ENCODE measurements around the gene SLC9A7. TPM values are rescaled to one million over a fixed set of nuclear protein-coding genes. Genes with fewer than 3 reads are reported as not detected.
A peak's percentile ranks its signal among the peaks of the same experiment; 100 is the strongest.

Gene SLC9A7
- total and polyA plus RNA-seq, 2 of the 13 experiments (the other 11 are each of a cell fraction or from before 2014, with no cell fraction given) = 5.8 to 7.2 TPM

DNA sequence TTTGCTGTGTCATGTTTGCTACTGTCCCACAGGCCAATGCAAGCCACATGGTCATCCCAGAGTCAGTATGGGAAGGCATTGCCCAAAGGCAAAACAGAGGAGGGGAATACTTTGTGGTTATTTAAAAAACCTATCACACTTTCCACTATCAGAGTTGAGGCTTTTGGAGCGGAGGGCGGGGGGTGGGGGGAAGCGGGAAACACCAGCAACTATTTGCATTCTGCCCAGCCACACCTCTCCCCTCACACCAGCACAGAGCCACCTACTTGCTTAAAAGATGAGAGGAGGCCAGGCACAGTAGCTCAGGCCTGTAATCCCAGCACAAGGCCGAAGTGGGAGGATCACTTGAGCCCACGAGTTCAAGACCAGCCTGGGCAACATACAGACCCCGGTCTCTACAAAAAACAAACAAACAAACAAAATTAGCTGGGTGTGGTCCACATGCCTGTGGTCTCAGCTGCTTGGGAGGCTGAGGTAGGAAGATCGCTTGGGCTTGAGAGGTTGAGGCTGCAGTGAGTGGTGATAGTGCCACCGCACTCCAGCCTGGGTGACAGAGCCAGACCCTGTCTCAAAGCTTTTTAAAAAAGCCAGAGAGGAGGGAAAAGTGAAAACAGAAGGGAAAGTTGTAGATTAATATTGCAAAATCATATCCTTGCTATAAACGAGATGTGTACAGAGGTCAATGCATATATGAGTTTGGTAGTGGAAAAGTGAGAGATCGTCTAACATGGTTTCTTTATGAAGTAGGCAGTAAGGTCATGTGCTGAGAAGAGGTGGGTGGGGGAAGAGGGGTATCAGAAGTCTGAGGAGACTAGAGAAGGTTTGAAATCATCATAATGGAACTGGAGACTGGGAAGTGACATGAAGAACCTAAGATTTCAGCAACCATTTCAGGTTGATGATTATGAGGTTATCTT is 187.2 kb downstream of the SLC9A7 start:
- BruUV-seq (replicated peaks) = no TSS peak
- H3K27ac ChIP-seq (ENCODE audit: extremely low read length, insufficient read depth, low read length) = no peak overlapping the region

More for the DNA sequence above, 187.2 kb downstream of the SLC9A7 start:
- peaks cover 12% of the 10 kb centered on the region for H3K79me2 ChIP-seq (ENCODE audit: insufficient read depth, low read length)
- H3K27me3 ChIP-seq (ENCODE audit: control insufficient read depth in 1 of 2, insufficient read depth in 2 of 2, low read length in 2 of 2) = no peaks in the 10 kb centered on the region
- no peaks in the 10 kb centered on the region for H3K36me3 ChIP-seq (replicated peaks in 1 of 2; ENCODE audit: control insufficient read depth in 1 of 2, insufficient read depth in 2 of 2, low read length in 2 of 2)
- ChIA-PET CTCF (ENCODE audit: low intra/inter-chr PET ratio, low total read pairs) (interaction anchor here (1.0 kb wide), 1 partner anchor 17 kb away, joined by 3 read pairs; no protein-coding TSS in a partner anchor), POLR2A (no interaction called here)
- WGBS (ENCODE audit: low lambda C conversion rate) = 36% methylated on average over 7 of the region's 10 CpGs
- H3K4me1 ChIP-seq (ENCODE audit: insufficient read depth, low read length) = peaks cover 31% of the 10 kb centered on the region
- H4K20me1 ChIP-seq (ENCODE audit: insufficient read depth, low read length) = no peaks in the 10 kb centered on the region
- H3K9ac ChIP-seq (ENCODE audit: insufficient read depth, low read depth, low read length) = no peak overlapping the region
- TF ChIP-seq, protein P1, sequence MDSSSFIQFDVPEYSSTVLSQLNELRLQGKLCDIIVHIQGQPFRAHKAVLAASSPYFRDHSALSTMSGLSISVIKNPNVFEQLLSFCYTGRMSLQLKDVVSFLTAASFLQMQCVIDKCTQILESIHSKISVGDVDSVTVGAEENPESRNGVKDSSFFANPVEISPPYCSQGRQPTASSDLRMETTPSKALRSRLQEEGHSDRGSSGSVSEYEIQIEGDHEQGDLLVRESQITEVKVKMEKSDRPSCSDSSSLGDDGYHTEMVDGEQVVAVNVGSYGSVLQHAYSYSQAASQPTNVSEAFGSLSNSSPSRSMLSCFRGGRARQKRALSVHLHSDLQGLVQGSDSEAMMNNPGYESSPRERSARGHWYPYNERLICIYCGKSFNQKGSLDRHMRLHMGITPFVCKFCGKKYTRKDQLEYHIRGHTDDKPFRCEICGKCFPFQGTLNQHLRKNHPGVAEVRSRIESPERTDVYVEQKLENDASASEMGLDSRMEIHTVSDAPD (CRISPR knock-in tag; IDR thresholded peaks at IDR 0.05) = no peak
- TF ChIP-seq, protein P2, sequence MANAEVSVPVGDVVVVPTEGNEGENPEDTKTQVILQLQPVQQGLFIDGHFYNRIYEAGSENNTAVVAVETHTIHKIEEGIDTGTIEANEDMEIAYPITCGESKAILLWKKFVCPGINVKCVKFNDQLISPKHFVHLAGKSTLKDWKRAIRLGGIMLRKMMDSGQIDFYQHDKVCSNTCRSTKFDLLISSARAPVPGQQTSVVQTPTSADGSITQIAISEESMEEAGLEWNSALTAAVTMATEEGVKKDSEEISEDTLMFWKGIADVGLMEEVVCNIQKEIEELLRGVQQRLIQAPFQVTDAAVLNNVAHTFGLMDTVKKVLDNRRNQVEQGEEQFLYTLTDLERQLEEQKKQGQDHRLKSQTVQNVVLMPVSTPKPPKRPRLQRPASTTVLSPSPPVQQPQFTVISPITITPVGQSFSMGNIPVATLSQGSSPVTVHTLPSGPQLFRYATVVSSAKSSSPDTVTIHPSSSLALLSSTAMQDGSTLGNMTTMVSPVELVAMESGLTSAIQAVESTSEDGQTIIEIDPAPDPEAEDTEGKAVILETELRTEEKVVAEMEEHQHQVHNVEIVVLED (CRISPR knock-in tag; IDR thresholded peaks at IDR 0.05; ENCODE audit: borderline replicate concordance) = no peak
- TF ChIP-seq ATF7-NPFF (CRISPR knock-in tag; IDR thresholded peaks at IDR 0.05; ENCODE audit: low read depth) (no peak), RCOR2 (CRISPR knock-in tag; IDR thresholded peaks at IDR 0.05) (no peak)
- DNase-seq (ENCODE audit: low spot score) (peak; percentile 25), FAIRE-seq (no peak), ATAC-seq (no peak)
- H3K4me2 ChIP-seq (ENCODE audit: low read depth, low read length) = peak overlapping the region; percentile 36
- no peak overlapping the region for H2AFZ ChIP-seq (ENCODE audit: low read length)
- in situ Hi-C loops (cut with HindIII; ENCODE audit: extremely low pct_ligation_motif_present, low pct_unique_long_range_greater_than_20kb) (no loop called here), intact Hi-C loops (cut with micrococcal nuclease; ENCODE audit: unreplicated experiment) (loop anchor here (5.0 kb wide), 1 partner anchor 71 kb away; no protein-coding TSS in a partner anchor)
- H3K9me3 ChIP-seq (ENCODE audit: low read length) = no peaks in the 10 kb centered on the region
- no peak overlapping the region for H3K4me3 ChIP-seq (replicated peaks in 1 of 3; ENCODE audit: insufficient read depth in 1 of 3, low read depth in 2 of 3, low read length in 3 of 3)

All from HepG2 (cell line).